ENCODE results near the gene CALCB. TPM values are rescaled to one million over a fixed set of nuclear protein-coding genes. Genes with fewer than 3 reads are reported as not detected.

The CALCB gene
- polyA plus RNA-seq, 3 donors: not detected

- Histone ChIP-seq H3K4me2 (replicated peaks; ENCODE audit: extremely low read depth, low read length, poor library complexity, severe bottlenecking) (no peak overlapping the region), H3K36me3 (replicated peaks in 1 of 2; ENCODE audit: control insufficient read depth in 1 of 2, insufficient read depth in 2 of 2, low read length in 2 of 2) (no peaks in the 10 kb centered on the region), H3K9me3 (replicated peaks in 1 of 2; ENCODE audit: control insufficient read depth in 1 of 2, insufficient read depth in 1 of 2, low read length in 2 of 2) (no peaks in the 10 kb centered on the region), H3K27me3 (ENCODE audit: control insufficient read depth in 2 of 2, insufficient read depth in 2 of 2, low read length in 2 of 2) (no peaks in the 10 kb centered on the region), H3K27ac (ENCODE audit: low read depth in 1 of 2, low read length in 2 of 2) (no peak overlapping the region), H4K20me1 (ENCODE audit: insufficient read depth, low read length) (no peaks in the 10 kb centered on the region), H3K9ac (ENCODE audit: insufficient read depth, low read length, poor library complexity, severe bottlenecking) (no peak overlapping the region), H3K79me2 (ENCODE audit: insufficient read depth, low read length) (no peaks in the 10 kb centered on the region), H3K4me1 (ENCODE audit: control insufficient read depth in 1 of 2, insufficient read depth in 2 of 2, low read length in 2 of 2) (no peaks in the 10 kb centered on the region), H2AFZ (ENCODE audit: insufficient read depth, low read depth, low read length, poor library complexity, severe bottlenecking) (no peak overlapping the region), H3K4me3 (replicated peaks in 1 of 3; ENCODE audit: low read depth in 2 of 3, low read length in 3 of 3) (no peak overlapping the region)
- TF ChIP-seq CTCF (IDR thresholded peaks at IDR 0.05): no peak
- peaks cover 0 to 4% (median 3%) of the 10 kb centered on the region in 7 donors for H3K9me3 Mint-ChIP-seq
- no peak overlapping the region for H3K4me3 Mint-ChIP-seq
- peaks cover 4% of the 10 kb centered on the region for H3K4me1 Mint-ChIP-seq
- 81% methylated on average over 7 of the region's 8 CpGs for WGBS (ENCODE audit: insufficient coverage)
- intact Hi-C loops (cut with micrococcal nuclease): no loop called here
- H3K27me3 Mint-ChIP-seq (ENCODE audit: low read depth in 3 of 3): peaks cover 0 to 3% (median 3%) of the 10 kb centered on the region in 3 donors
- H3K36me3 Mint-ChIP-seq: no peaks in the 10 kb centered on the region
- H3K27ac Mint-ChIP-seq: no peak overlapping the region
- no peak for DNase-seq
Observed at GRCh38 chr11:15106201-15106965, 33.0 kb downstream of the CALCB start.

GRCh38 chr11:15107730-15108515 lies 34.5 kb downstream of the CALCB start:
- H3K27ac ChIP-seq (ENCODE audit: low read depth in 1 of 2, low read length in 2 of 2): no peak overlapping the region
- no peak for DNase-seq
- Mint-ChIP-seq H3K36me3 (no peaks in the 10 kb centered on the region), H3K4me3 (no peak overlapping the region), H3K27me3 (ENCODE audit: low read depth in 3 of 3) (peaks cover 0 to 3% (median under 1%) of the 10 kb centered on the region in 3 donors), H3K9me3 (peaks cover 0 to 4% (median 3%) of the 10 kb centered on the region in 7 donors), H3K4me1 (peaks cover 5% of the 10 kb centered on the region), H3K27ac (no peak overlapping the region)
- H3K4me3 ChIP-seq (replicated peaks in 1 of 3; ENCODE audit: low read depth in 2 of 3, low read length in 3 of 3): no peak overlapping the region
- no peaks in the 10 kb centered on the region for H3K36me3 ChIP-seq (replicated peaks in 1 of 2; ENCODE audit: control insufficient read depth in 1 of 2, insufficient read depth in 2 of 2, low read length in 2 of 2)
- H3K9me3 ChIP-seq (replicated peaks in 1 of 2; ENCODE audit: control insufficient read depth in 1 of 2, insufficient read depth in 1 of 2, low read length in 2 of 2): no peaks in the 10 kb centered on the region
- no peaks in the 10 kb centered on the region for H3K4me1 ChIP-seq (ENCODE audit: control insufficient read depth in 1 of 2, insufficient read depth in 2 of 2, low read length in 2 of 2)
- intact Hi-C loops (cut with micrococcal nuclease): no loop called here
- H4K20me1 ChIP-seq (ENCODE audit: insufficient read depth, low read length): no peaks in the 10 kb centered on the region
- H3K27me3 ChIP-seq (ENCODE audit: control insufficient read depth in 2 of 2, insufficient read depth in 2 of 2, low read length in 2 of 2): no peaks in the 10 kb centered on the region
- no CpG with 5 or more reads among the region's 4 CpGs for WGBS (ENCODE audit: insufficient coverage)
- no peak overlapping the region for H3K4me2 ChIP-seq (replicated peaks; ENCODE audit: extremely low read depth, low read length, poor library complexity, severe bottlenecking)
- no peak overlapping the region for H3K9ac ChIP-seq (ENCODE audit: insufficient read depth, low read length, poor library complexity, severe bottlenecking)
- H2AFZ ChIP-seq (ENCODE audit: insufficient read depth, low read depth, low read length, poor library complexity, severe bottlenecking): no peak overlapping the region
- TF ChIP-seq CTCF (IDR thresholded peaks at IDR 0.05): no peak
- H3K79me2 ChIP-seq (ENCODE audit: insufficient read depth, low read length): no peaks in the 10 kb centered on the region

Measured in CD14-positive monocyte (primary cell).